B cell (primary cell): ENCODE results near the gene SPATA32. TPM values are rescaled to one million over a fixed set of nuclear protein-coding genes. Genes with fewer than 3 reads are reported as not detected.

Experiments used
- ATAC-seq: fragments of 200-7000 bp; cut with Tn5 transposase; one replicate; pipeline ENCODE4 v1.10.0; 2021; ENCODE audit warnings: low read depth, mild to moderate bottlenecking, moderate number of reproducible peaks, moderate library complexity
- CTCF ChIA-PET: fragments of 350-600 bp; sonication (Branson Sonifier 250); formaldehyde crosslinking; loops from one replicate; lab custom pipeline; 2021; ENCODE audit warnings: antibody characterized with exemption, inconsistent platforms; lab: Charles Lee
- POLR2A ChIA-PET: fragments of 350-600 bp; sonication (Branson Sonifier 250); formaldehyde crosslinking; loops from one replicate; lab custom pipeline; 2021; ENCODE audit warnings: antibody characterized with exemption; lab: Charles Lee
- DNase-seq: peaks from one replicate; pipeline ENCODE4 v3.0.0; 2013
- H2AFZ ChIP-seq: 2 replicates; pipeline ENCODE4 v1.6.1; 2012; ENCODE audit warnings: mild to moderate bottlenecking, low read depth, low read length; ENCODE audit not compliant: insufficient read depth, poor library complexity, severe bottlenecking
- H3K27ac ChIP-seq, 2 donors: 1 replicate in 1 of 2; 2 replicates in 1 of 2; pipeline ENCODE4 v1.5.1; 2012 to 2013; ENCODE audit warnings: low read length in 2 of 2, mild to moderate bottlenecking in 2 of 2, moderate library complexity in 1 of 2
- H3K27me3 ChIP-seq, 4 experiments: fragments of 200-600 bp in 1 of 4; sonication (generic) in 1 of 4; replicated peaks in 1 of 4; 1 replicate in 2 of 4; 2 replicates in 2 of 4; pipeline versions ENCODE4 v1.6.1 to v1.7.0; 2013 to 2016; ENCODE audit warnings: low read length in 3 of 4, mild to moderate bottlenecking in 2 of 4, mixed read lengths in 1 of 4, moderate library complexity in 1 of 4; ENCODE audit not compliant: insufficient read depth in 4 of 4, control insufficient read depth in 3 of 4; ENCODE audit errors: control extremely low read depth in 1 of 4
- H3K36me3 ChIP-seq, 2 experiments: replicated peaks in 1 of 2; 1 replicate in 1 of 2; 2 replicates in 1 of 2; pipeline versions ENCODE4 v1.6.1 to v1.7.1; 2013; ENCODE audit warnings: low read length in 1 of 2; ENCODE audit not compliant: insufficient read depth in 2 of 2, control insufficient read depth in 1 of 2; ENCODE audit errors: control extremely low read depth in 1 of 2, extremely low read depth in 1 of 2
- H3K4me1 ChIP-seq, 2 donors: fragments of 200-600 bp in 1 of 2; sonication (generic) in 1 of 2; 1 replicate in 1 of 2; 2 replicates in 1 of 2; pipeline versions ENCODE4 v1.5.1 to v1.6.1; 2013 to 2017; ENCODE audit warnings: low read length in 2 of 2; ENCODE audit not compliant: control insufficient read depth in 2 of 2, insufficient read depth in 2 of 2
- H3K4me2 ChIP-seq: replicated peaks from 2 replicates; pipeline ENCODE3; 2012; ENCODE audit warnings: mild to moderate bottlenecking, low read depth, low read length; ENCODE audit not compliant: poor library complexity, severe bottlenecking
- H3K4me3 ChIP-seq, 5 experiments: fragments of 200-600 bp in 1 of 5; sonication (generic) in 1 of 5; 1 replicate in 3 of 5; 2 replicates in 2 of 5; pipeline versions ENCODE4 v1.5.1 to v1.7.0; 2011 to 2016; ENCODE audit warnings: low read length in 4 of 5, mild to moderate bottlenecking in 4 of 5, low read depth in 2 of 5, control low read depth in 1 of 5, moderate library complexity in 1 of 5; ENCODE audit not compliant: insufficient read depth in 1 of 5; ENCODE audit errors: control extremely low read depth in 1 of 5, extremely low read depth in 1 of 5
- H3K79me2 ChIP-seq: fragments of 200-600 bp; sonication (generic); one replicate; pipeline ENCODE4 v1.6.0; 2016; ENCODE audit warnings: low read length; ENCODE audit not compliant: control insufficient read depth, insufficient read depth
- H3K9ac ChIP-seq: fragments of 200-600 bp; sonication (generic); 2 replicates; pipeline ENCODE4 v1.6.1; 2017; ENCODE audit warnings: mild to moderate bottlenecking, low read length, moderate library complexity
- H3K9me3 ChIP-seq, 3 donors: one replicate each; pipeline versions ENCODE4 v1.6.1 to v1.7.1; 2013; ENCODE audit warnings: low read length in 2 of 3; ENCODE audit not compliant: control insufficient read depth in 2 of 3, insufficient read depth in 1 of 3; ENCODE audit errors: control extremely low read depth in 1 of 3
- H4K20me1 ChIP-seq: 2 replicates; pipeline ENCODE4 v1.6.0; 2012; ENCODE audit warnings: mild to moderate bottlenecking, low read length; ENCODE audit not compliant: insufficient read depth, control insufficient read depth, poor library complexity, severe bottlenecking
- H3K27ac Mint-ChIP-seq: one replicate; pipeline ENCODE4 v1.8.0; 2021; ENCODE audit warnings: mixed read lengths
- H3K27me3 Mint-ChIP-seq: one replicate; pipeline ENCODE4 v1.8.0; 2021; ENCODE audit warnings: mixed read lengths
- H3K4me1 Mint-ChIP-seq: one replicate; pipeline ENCODE4 v1.8.0; 2021; ENCODE audit warnings: mixed read lengths
- H3K4me3 Mint-ChIP-seq: one replicate; pipeline ENCODE4 v1.8.0; 2021; ENCODE audit warnings: mixed read lengths
- H3K9me3 Mint-ChIP-seq: one replicate; pipeline ENCODE4 v1.8.0; 2022; ENCODE audit warnings: mixed read lengths; ENCODE audit not compliant: insufficient read depth
- CTCF ChIP-seq: fragments of 200-600 bp; IDR thresholded peaks from one replicate; pipeline ENCODE4 v1.8.0; 2022; ENCODE audit warnings: antibody characterized with exemption, mild to moderate bottlenecking
- EZH2 ChIP-seq: IDR thresholded peaks from 2 replicates; pipeline ENCODE4 v1.6.1; 2012; ENCODE audit warnings: borderline replicate concordance, low read depth, mild to moderate bottlenecking, moderate library complexity, low read length; ENCODE audit not compliant: insufficient read depth, poor library complexity, severe bottlenecking
- WGBS: methylation state at CpG from one replicate; pipeline ENCODE4 v1.1.5; 2013; ENCODE audit warnings: missing lambda C conversion rate; ENCODE audit not compliant: insufficient coverage; 5-methylcytosine and 5-hydroxymethylcytosine counted together
- intact Hi-C: fragments of 100-400 bp; cut with micrococcal nuclease; formaldehyde crosslinking; loops from one replicate; pipeline ENCODE4 v1.10.0; 2022
- polyA plus RNA-seq: library from polyadenylated mRNA; depleted of rRNA; stranded (reverse); fragments of >200 nt; gene quantifications from 2 replicates; pipeline ENCODE4 v1.2.3, GENCODE V29; 2012
- total RNA-seq, 2 donors: library from RNA; stranded (reverse); fragments of 120-200 nt in 1 of 2; gene quantifications; 1 replicate in 1 of 2; 2 replicates in 1 of 2; pipeline versions ENCODE4 v1.2.3 to v1.2.4, GENCODE V29; 2013 to 2022

The SPATA32 gene
- total and polyA plus RNA-seq, 2 donors (not counting 1 experiment from before 2014, with no cell fraction given), result 0.12 to 0.52 TPM

DNA sequence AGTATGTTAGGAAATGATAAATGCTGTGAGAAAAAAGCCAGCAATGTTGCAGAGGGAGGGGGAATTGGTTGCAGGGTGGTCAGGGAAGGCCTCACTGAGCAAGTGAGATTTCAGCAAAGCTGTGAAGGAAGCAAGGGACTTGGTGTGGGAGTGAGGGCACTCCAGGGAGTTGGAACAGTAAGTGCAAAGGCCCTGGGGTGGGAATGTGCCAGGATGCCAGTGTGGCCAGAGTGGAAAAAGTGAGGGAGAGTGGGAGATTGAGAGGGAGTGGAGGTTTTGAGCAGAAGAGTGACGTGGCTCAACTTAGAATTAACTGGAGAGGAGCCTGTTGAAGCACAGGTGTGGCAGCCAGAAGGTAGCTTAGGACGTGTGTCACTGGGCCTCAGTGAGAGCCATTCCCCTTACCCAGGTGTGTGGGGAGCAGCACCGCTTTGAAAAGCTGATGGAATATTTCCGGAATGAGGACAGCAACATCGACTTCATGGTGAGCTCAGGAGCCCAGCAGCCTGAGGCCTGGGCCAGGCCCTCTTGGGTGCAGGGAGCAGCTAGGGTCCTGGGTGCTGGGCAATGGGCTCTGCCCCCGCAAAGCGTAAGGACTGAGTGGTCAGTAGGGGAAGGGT is 23.6 kb downstream of the SPATA32 start:
- TF ChIP-seq EZH2, result no peak
- Histone ChIP-seq H3K27ac (no peak overlapping the region), H3K4me2 (no peak overlapping the region), H3K9me3 (no peaks in the 10 kb centered on the region), H3K9ac (no peak overlapping the region), H3K27me3 (no peaks in the 10 kb centered on the region), H4K20me1 (peaks cover 91% of the 10 kb centered on the region), H3K36me3 (peaks cover 0 to 94% of the 10 kb centered on the region in 2 experiments), H3K79me2 (peaks cover 49% of the 10 kb centered on the region), H2AFZ (no peak overlapping the region), H3K4me1 (peaks cover 10 to 27% of the 10 kb centered on the region in 2 donors), H3K4me3 (no peak overlapping the region)
- DNase-seq (no peak), ATAC-seq (no peak)
- no peaks in the 10 kb centered on the region for H3K27me3 Mint-ChIP-seq
- H3K9me3 Mint-ChIP-seq, result no peaks in the 10 kb centered on the region
- POLR2A ChIA-PET, result no interaction called here
- peaks cover 27% of the 10 kb centered on the region for H3K4me1 Mint-ChIP-seq
- no peak overlapping the region for H3K4me3 Mint-ChIP-seq
- WGBS, result 100% methylated on average over 7 of the region's 7 CpGs
- CTCF ChIA-PET, result interaction anchor here (0.6 to 24.6 kb wide), 4 partner anchors 18 to 103 kb away, joined by 3 to 737 read pairs (median 4); partner anchors contain the start of genes ACBD4 and FMNL1
- intact Hi-C loops, result no loop called here
- H3K27ac Mint-ChIP-seq, result peak overlapping the region; percentile 62

GRCh38 chr17:45237686-45238085 is 24.2 kb downstream of the SPATA32 start:
- no peak for TF ChIP-seq CTCF
- no peak for TF ChIP-seq EZH2
- peaks cover 10 to 27% of the 10 kb centered on the region in 2 donors for H3K4me1 ChIP-seq
- H3K4me2 ChIP-seq, result no peak overlapping the region
- ATAC-seq (no peak), DNase-seq (no peak)
- no peak overlapping the region for H2AFZ ChIP-seq
- peaks cover 0 to 94% of the 10 kb centered on the region in 2 experiments for H3K36me3 ChIP-seq
- intact Hi-C loops, result no loop called here
- H3K4me1 Mint-ChIP-seq, result peaks cover 30% of the 10 kb centered on the region
- no peak overlapping the region for H3K9ac ChIP-seq
- H3K27ac ChIP-seq, result peak overlapping the region in 1 of 2 donors; percentile 31
- no peaks in the 10 kb centered on the region for H3K9me3 ChIP-seq
- H4K20me1 ChIP-seq, result peaks cover 88% of the 10 kb centered on the region
- CTCF ChIA-PET, result interaction anchor here (24.6 kb wide), 1 partner anchor 17 kb away, joined by 737 read pairs; the partner anchor contains the start of gene FMNL1
- peaks cover 51% of the 10 kb centered on the region for H3K79me2 ChIP-seq
- no peak overlapping the region for H3K4me3 Mint-ChIP-seq
- 100% methylated on average over 2 of the region's 2 CpGs for WGBS
- H3K27ac Mint-ChIP-seq, result peak overlapping the region; percentile 61
- H3K27me3 Mint-ChIP-seq, result no peaks in the 10 kb centered on the region
- no peaks in the 10 kb centered on the region for H3K27me3 ChIP-seq
- POLR2A ChIA-PET, result no interaction called here
- H3K9me3 Mint-ChIP-seq, result no peaks in the 10 kb centered on the region
- no peak overlapping the region for H3K4me3 ChIP-seq
